Ovary (tissue), 9 donors: ENCODE results near the gene FLVCR2. TPM values are rescaled to one million over a fixed set of nuclear protein-coding genes. Genes with fewer than 3 reads are reported as not detected.
"Not testable (repeated sequence)": the region's sequence is repeated elsewhere in the genome, so short reads cannot be mapped to it uniquely, and the experiment has no call there.

Experiments
- DNase-seq, 5 donors: peaks; one replicate each; pipeline ENCODE4 v3.0.0-alpha.2; 2019 to 2020
- H3K27ac ChIP-seq, 2 donors: fragments of 200-600 bp; one replicate each; pipeline versions ENCODE4 v1.5.1 to v1.8.0; 2019 to 2022
- H3K27me3 ChIP-seq: fragments of 200-600 bp; one replicate; pipeline ENCODE4 v1.8.0; 2022
- H3K36me3 ChIP-seq: fragments of 200-600 bp; sonication (generic); one replicate; pipeline ENCODE4 v1.5.1; 2019
- H3K4me1 ChIP-seq: one replicate; pipeline ENCODE4 v1.8.1; 2013; ENCODE audit warnings: mild to moderate bottlenecking, moderate library complexity; ENCODE audit not compliant: insufficient read depth
- H3K4me3 ChIP-seq: fragments of 200-600 bp; sonication (generic); one replicate; pipeline ENCODE4 v1.5.1; 2017
- H3K9me3 ChIP-seq, 2 donors: fragments of 200-600 bp in 1 of 2; sonication (generic) in 1 of 2; one replicate each; pipeline versions ENCODE4 v1.5.1 to v1.8.1; 2013 to 2019; ENCODE audit warnings: mild to moderate bottlenecking in 1 of 2, moderate library complexity in 1 of 2
- EP300 ChIP-seq: sonication (generic); formaldehyde crosslinking; IDR thresholded peaks from one replicate; pipeline ENCODE4 v1.6.1; 2017; ENCODE audit warnings: antibody characterized with exemption
- POLR2A ChIP-seq: fragments of 450-650 bp; IDR thresholded peaks from one replicate; pipeline ENCODE4 v1.6.1; 2017; ENCODE audit warnings: antibody characterized with exemption, mild to moderate bottlenecking, moderate library complexity
- WGBS, 3 donors: extraction: QIAGEN DNeasy Blood & Tissue Kit in 1 of 3; methylation state at CpG; one replicate each; pipeline versions ENCODE4 v1.1.5 to v1.1.7; 2013 to 2017; 5-methylcytosine and 5-hydroxymethylcytosine counted together
- intact Hi-C, 4 donors: fragments of 100-400 bp; cut with DNase I; formaldehyde crosslinking; loops; one replicate each; pipeline versions ENCODE4 v1.11.0 to v1.15.1; 2022 to 2023
- polyA plus RNA-seq, 2 donors: library from polyadenylated mRNA; stranded (reverse); fragments of 200-250 nt in 1 of 2; fragments of 350-450 nt in 1 of 2; fragmentation: Illumina TruSeq in 1 of 2; extraction: RNeasy Lipid Tissue Mini Kit (QIAGEN cat#74804) in 1 of 2; gene quantifications; one replicate each; pipeline ENCODE4 v1.2.3, GENCODE V29; 2013 to 2014
- total RNA-seq, 7 donors: library from RNA; depleted of rRNA in 2 of 7; stranded (reverse); fragments of >200 nt in 2 of 7; fragmentation: NEBNext Ultra II Directional in 3 of 7; extraction: Animal tissue kit (Norgen Biotek cat#: 25700) in 3 of 7; gene quantifications; one replicate each; pipeline versions ENCODE4 v1.1.0 to v1.2.4, GENCODE V29; 2016 to 2023
- TF ChIP-seq, protein P1 (sequence below), 3 donors: fragments of 450-650 bp in 2 of 3; fragments of 200-600 bp in 1 of 3; IDR thresholded peaks; one replicate each; pipeline versions ENCODE4 v1.5.1 to v1.8.0; 2016 to 2022; ENCODE audit warnings: antibody characterized with exemption in 3 of 3, mild to moderate bottlenecking in 1 of 3
- donor health status: DM: no; HTN: no; CAD: no; lungs with moderate emphysema.
- donor health status: DM: no; HTN: no; CAD: no.
- donor health status: Bipolar disorder and iron deficiency.
- donor health status: DM: yes; HTN: yes; CAD: no.
- donor health status: DM: no; HTN: no; CAD: no.
- donor health status: DM: yes; HTN: yes; CAD: no.

FLVCR2 gene
- total and polyA plus RNA-seq, 9 donors = 1.5 to 18.4 (median 4.4) TPM

DNA sequence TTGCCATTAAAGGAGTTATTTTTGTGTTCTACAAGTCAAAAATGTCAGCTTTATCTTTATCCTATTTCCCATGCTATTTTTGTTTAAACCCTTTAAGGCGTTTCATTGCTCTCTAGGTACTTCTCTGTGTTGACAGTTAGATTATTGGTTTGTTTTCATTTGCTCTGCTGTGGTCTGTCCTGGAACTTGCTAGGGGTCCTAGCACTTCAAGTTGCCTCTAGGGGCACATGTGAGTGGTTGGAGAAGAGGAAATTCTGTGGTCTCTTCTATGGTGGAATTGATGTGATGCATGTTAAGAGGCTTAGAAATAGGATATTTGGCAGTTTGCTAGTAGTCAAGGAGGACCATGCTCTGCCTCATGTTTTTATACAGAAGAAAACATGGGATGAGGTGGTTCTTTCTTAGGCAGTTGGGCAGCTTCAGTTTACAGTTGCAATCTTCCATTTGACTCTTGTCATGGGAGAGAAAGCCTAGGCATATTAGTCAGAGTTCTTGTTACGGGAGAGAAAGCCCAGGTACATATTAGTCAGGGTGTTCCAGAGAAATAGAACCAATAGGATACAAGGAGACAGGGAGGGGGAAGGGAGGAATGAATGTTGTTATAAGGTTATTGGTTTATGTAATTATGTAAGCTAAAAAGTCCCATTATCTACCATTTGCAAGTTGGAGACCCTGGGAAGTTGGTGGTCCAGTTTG lies 97.0 kb downstream of the FLVCR2 start:
- Histone ChIP-seq H3K27ac (no peak overlapping the region), H3K27me3 (no peaks in the 10 kb centered on the region), H3K9me3 (no peaks in the 10 kb centered on the region), H3K4me1 (no peaks in the 10 kb centered on the region), H3K4me3 (no peak overlapping the region), H3K36me3 (no peaks in the 10 kb centered on the region)
- intact Hi-C loops = no loop called here
- TF ChIP-seq, protein P1, sequence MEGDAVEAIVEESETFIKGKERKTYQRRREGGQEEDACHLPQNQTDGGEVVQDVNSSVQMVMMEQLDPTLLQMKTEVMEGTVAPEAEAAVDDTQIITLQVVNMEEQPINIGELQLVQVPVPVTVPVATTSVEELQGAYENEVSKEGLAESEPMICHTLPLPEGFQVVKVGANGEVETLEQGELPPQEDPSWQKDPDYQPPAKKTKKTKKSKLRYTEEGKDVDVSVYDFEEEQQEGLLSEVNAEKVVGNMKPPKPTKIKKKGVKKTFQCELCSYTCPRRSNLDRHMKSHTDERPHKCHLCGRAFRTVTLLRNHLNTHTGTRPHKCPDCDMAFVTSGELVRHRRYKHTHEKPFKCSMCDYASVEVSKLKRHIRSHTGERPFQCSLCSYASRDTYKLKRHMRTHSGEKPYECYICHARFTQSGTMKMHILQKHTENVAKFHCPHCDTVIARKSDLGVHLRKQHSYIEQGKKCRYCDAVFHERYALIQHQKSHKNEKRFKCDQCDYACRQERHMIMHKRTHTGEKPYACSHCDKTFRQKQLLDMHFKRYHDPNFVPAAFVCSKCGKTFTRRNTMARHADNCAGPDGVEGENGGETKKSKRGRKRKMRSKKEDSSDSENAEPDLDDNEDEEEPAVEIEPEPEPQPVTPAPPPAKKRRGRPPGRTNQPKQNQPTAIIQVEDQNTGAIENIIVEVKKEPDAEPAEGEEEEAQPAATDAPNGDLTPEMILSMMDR (IDR thresholded peaks at IDR 0.05) = no peak
- TF ChIP-seq POLR2A (no peak), EP300 (no peak)
- WGBS, 3 donors = 61 to 68% (median 63%) methylated on average over 2 of the region's 2 CpGs
- DNase-seq = no peak

DNA sequence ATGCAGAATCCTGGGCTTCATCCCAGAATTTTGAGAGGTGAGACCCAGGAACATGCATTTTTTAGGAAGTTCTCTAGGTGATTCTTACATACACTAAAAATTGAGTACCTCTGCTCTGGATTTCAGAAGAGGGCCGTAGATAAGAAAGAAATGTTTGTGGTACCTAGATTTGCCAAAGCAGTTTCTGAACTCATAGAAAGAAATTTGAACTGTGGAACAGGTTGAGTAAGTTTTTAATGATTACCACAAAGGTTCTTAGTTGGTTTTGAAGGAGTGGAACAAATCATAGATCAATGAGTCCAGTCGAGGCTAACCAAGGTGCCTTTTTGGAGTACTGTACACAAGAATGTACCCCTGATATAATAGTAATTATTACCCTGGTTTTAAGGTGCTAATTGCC lies 107.5 kb downstream of the FLVCR2 start:
- TF ChIP-seq, protein P1 (IDR thresholded peaks at IDR 0.05) = no peak
- no peak for TF ChIP-seq EP300
- no peak for TF ChIP-seq POLR2A
- Histone ChIP-seq H3K4me3 (no peak overlapping the region), H3K36me3 (no peaks in the 10 kb centered on the region), H3K9me3 (no peaks in the 10 kb centered on the region), H3K4me1 (no peaks in the 10 kb centered on the region), H3K27me3 (no peaks in the 10 kb centered on the region), H3K27ac (no peak overlapping the region)
- no peak for DNase-seq
- 92 to 99% (median 93%) methylated on average over 2 of the region's 2 CpGs for WGBS, 3 donors
- intact Hi-C loops = no loop called here

DNA sequence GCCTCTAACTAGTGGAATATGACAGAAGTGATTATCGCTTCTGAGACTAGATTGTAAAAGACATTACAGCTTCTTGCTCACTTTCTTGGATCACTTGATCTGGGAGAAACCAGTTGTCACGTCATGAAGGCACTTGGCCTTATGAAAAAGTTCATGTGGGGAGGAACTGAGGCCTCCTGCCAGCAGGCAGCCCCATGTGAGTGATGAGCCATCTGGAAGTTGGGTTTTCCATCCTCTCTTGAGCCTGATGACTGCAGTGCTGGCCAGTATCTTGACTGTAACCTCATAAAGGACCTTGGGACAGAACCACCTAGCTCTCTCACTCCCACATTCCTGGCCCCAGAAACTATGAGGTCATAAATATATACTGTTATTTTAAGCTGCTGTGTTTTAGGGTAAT lies 110.6 kb downstream of the FLVCR2 start:
- Histone ChIP-seq H3K27ac (no peak overlapping the region), H3K9me3 (no peaks in the 10 kb centered on the region), H3K4me3 (no peak overlapping the region), H3K27me3 (no peaks in the 10 kb centered on the region), H3K4me1 (no peaks in the 10 kb centered on the region), H3K36me3 (no peaks in the 10 kb centered on the region)
- TF ChIP-seq, protein P1 (IDR thresholded peaks at IDR 0.05) = no peak
- no peak for TF ChIP-seq POLR2A
- TF ChIP-seq EP300 = no peak
- DNase-seq = no peak
- intact Hi-C loops = no loop called here
- 67 to 92% (median 83%) methylated on average over 2 of the region's 2 CpGs for WGBS, 3 donors

DNA sequence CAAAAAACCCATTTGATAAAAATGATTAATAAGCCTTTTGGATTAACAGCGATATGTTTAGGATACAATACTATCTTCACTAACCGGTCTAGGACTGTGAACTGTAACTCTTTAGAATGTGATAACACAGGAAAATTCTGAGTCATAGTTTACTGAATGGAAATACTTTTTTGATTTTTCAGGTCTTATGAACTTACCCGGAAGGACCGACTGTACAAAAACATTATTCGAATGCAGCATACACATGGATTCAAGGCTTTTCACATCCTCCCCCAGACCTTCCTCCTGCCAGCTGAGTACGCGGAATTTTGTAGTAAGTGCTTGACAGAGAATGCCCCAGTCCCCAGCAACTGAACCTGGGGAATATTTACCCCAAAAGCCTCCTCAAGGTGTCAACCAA lies 111.6 kb downstream of the FLVCR2 start:
- intact Hi-C loops = no loop called here

DNA sequence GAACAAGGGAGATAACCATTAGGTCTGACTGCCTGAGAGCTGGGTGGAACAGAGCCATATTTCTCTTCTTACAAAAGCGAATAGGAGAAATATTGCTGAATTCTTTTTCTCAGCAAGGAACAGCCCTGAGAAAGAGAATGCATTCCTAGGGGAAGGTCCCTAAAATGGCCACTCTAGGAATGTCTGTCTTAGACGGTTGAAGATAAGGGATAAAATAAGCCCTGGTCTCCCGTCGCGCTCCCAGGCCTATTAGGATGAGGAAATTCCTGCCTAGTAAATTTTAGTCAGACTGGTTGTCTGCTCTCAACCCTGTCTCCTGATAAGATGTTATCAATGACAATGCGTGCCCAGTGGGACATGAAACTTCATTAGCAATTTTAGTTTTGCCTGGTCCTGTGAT lies 116.6 kb downstream of the FLVCR2 start:
- DNase-seq, H3K4me3 ChIP-seq, H3K4me1 ChIP-seq, H3K9me3 ChIP-seq, intact Hi-C loops, H3K27ac ChIP-seq, H3K27me3 ChIP-seq, H3K36me3 ChIP-seq: not testable (repeated sequence)
- 94 to 95% (median 94%) methylated on average over 6 of the region's 6 CpGs for WGBS, 3 donors

More for the DNA sequence above, 111.6 kb downstream of the FLVCR2 start:
- TF ChIP-seq, protein P1 (IDR thresholded peaks at IDR 0.05) = no peak
- TF ChIP-seq POLR2A (no peak), EP300 (no peak)
- H3K36me3 ChIP-seq = no peaks in the 10 kb centered on the region
- no peak overlapping the region for H3K27ac ChIP-seq
- H3K9me3 ChIP-seq = no peaks in the 10 kb centered on the region
- WGBS, 3 donors = 19 to 48% (median 44%) methylated on average over 7 of the region's 7 CpGs
- H3K4me1 ChIP-seq = no peaks in the 10 kb centered on the region
- no peak overlapping the region for H3K4me3 ChIP-seq
- no peaks in the 10 kb centered on the region for H3K27me3 ChIP-seq
- no peak for DNase-seq
